PFSK-1 (cell line): ENCODE measurements around the gene TBC1D22A.

ENCODE experiments used
- POLR2AphosphoS5 ChIP-seq: IDR thresholded peaks from 2 replicates; pipeline ENCODE4 v1.6.1; 2012; ENCODE audit warnings: low read depth, mild to moderate bottlenecking, control low read depth, low read length, moderate library complexity
- REST ChIP-seq, 2 experiments: IDR thresholded peaks; 2 replicates each; pipeline versions ENCODE4 v1.6.1 to v1.8.0; 2011 to 2012; ENCODE audit warnings: low read depth in 2 of 2, low read length in 2 of 2, control low read depth in 1 of 2, inconsistent platforms in 1 of 2, mild to moderate bottlenecking in 1 of 2, moderate library complexity in 1 of 2; ENCODE audit not compliant: insufficient read depth in 1 of 2
- TAF1 ChIP-seq: IDR thresholded peaks from 2 replicates; pipeline ENCODE4 v1.6.1; 2012; ENCODE audit warnings: low read length, control low read depth, borderline replicate concordance; ENCODE audit not compliant: insufficient read depth

DNA sequence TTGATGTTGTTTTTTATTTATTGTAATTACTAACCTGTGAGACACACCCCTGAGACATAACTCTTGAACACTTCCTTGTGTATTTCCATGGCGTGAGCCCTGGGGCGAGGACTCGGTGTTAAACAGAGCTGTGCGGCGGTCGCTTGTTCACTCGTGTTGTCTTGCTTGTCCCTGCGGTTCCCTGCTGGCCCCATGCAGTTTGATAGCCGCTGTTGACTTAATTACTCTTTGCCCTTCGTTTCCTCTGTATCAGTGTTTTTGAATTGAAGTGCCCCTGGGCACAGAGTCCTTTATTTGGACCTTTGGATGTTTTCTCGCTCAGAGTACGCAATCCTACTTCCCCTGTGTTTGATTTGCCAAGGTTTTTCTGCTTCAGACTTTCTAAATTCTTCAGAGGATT, 52.7 kb downstream of the TBC1D22A start:
- TF ChIP-seq POLR2AphosphoS5 = no peak
- TF ChIP-seq REST (IDR thresholded peaks at IDR 0.05; ENCODE audit: insufficient read depth in 1 of 2, low read depth in 2 of 2, low read length in 2 of 2) = no peak
- TF ChIP-seq TAF1 = no peak
